Islet precursor cell (in vitro differentiated cells): ENCODE measurements around the gene HS6ST1.
A peak's percentile ranks its signal among the peaks of the same experiment; 100 is the strongest.

ENCODE experiments used
- DNase-seq: peaks from one replicate; pipeline ENCODE4 v3.0.0-alpha.2; 2018

Gene HS6ST1

GRCh38 chr2:128233790-128234395 is 84.8 kb downstream of the HS6ST1 start:
- DNase-seq = no peak

- peak; percentile 90 for DNase-seq
Observed at GRCh38 chr2:128232965-128233789, 85.5 kb downstream of the HS6ST1 start.

- no peak for DNase-seq
Observed at GRCh38 chr2:128228894-128229293, 89.8 kb downstream of the HS6ST1 start.

GRCh38 chr2:128227862-128228261 is 90.8 kb downstream of the HS6ST1 start:
- DNase-seq = no peak

- DNase-seq = no peak
Observed at GRCh38 chr2:128219891-128220290, 98.8 kb downstream of the HS6ST1 start.

GRCh38 chr2:128217671-128218070 is 101.0 kb downstream of the HS6ST1 start:
- DNase-seq = no peak

GRCh38 chr2:128215897-128216642 is 102.6 kb downstream of the HS6ST1 start:
- no peak for DNase-seq
